ENCODE measurements around the gene LEPR.

The LEPR gene

DNA sequence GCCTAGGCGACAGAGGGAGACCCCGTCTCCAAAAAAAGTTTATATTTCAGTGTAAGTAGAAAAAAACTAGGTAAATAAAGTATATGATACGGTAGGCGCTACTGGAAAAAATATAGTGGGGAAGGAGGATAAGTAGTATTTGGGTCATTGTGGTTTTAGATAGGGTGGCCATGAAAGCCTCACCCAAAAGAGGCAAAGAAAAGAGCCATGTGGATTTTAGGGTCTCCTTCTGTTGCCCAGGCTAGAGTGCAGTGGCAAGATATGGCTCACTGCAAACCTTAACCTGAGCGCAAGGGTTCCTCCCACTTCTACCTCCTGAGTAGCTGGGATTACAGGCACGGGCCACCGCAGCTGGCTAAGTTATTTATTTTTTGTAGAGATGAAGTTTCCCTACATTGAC is 17.1 kb downstream of the LEPR start:
- no peak overlapping the region for H3K4me2 ChIP-seq (ENCODE audit: low read depth, low read length, poor library complexity, severe bottlenecking)
- no peaks in the 10 kb centered on the region for H3K27me3 ChIP-seq (ENCODE audit: low read length)
- H3K79me2 ChIP-seq (ENCODE audit: insufficient read depth, low read length), result no peaks in the 10 kb centered on the region
- H4K20me1 ChIP-seq (ENCODE audit: low read depth, low read length), result no peaks in the 10 kb centered on the region
- TF ChIP-seq EZH2phosphoT487 (conservative IDR thresholded peaks at IDR 0.05; ENCODE audit: low read length) (no peak), CTCF (IDR thresholded peaks at IDR 0.05; ENCODE audit: insufficient read depth, low read length, poor library complexity, severe bottlenecking) (no peak)
- H2AFZ ChIP-seq (ENCODE audit: low read depth, low read length, severe bottlenecking), result no peak overlapping the region
- H3K36me3 ChIP-seq (ENCODE audit: low read length), result no peaks in the 10 kb centered on the region
- H3K9me3 ChIP-seq (ENCODE audit: insufficient read depth, low read length), result no peaks in the 10 kb centered on the region
- H3K27ac ChIP-seq (ENCODE audit: low read depth, low read length), result no peak overlapping the region
- H3K9ac ChIP-seq (ENCODE audit: low read length), result no peak overlapping the region
- H3F3A ChIP-seq (ENCODE audit: insufficient read depth), result no peaks in the 10 kb centered on the region
- H3K9me2 ChIP-seq (replicated peaks; ENCODE audit: insufficient read depth, low read length), result no peaks in the 10 kb centered on the region
- H3K4me3 ChIP-seq (ENCODE audit: insufficient read depth, low read length, poor library complexity, severe bottlenecking), result no peak overlapping the region

DNA sequence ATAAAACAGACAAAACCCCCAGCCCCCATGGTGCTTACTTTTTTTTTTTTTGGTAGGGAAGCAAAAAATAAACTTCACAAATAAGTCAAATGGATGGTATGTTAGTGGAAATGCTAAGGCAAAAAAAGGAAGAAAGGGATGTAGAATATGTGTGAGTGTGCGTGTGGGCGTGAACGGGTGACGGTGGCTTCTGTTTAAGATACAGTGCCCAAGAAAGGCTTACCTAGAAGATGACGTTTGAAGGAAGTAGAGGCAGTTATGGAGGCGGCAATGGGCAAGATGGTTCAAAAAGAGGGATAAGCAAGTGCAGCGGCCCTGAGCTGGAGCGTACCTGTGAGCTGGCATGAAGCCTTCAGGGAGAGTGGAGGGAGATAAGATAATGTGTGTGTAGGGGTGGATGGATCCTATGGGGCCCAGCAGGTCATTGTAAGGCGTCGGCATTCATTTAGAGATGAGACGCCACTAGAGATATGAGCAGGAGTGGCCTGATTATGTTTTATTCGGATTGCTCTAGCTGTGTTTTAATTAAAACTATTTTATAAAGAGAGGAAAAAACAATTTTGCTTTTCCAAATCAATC is 19.9 kb downstream of the LEPR start:
- Histone ChIP-seq H3K27ac (ENCODE audit: low read depth, low read length) (no peak overlapping the region), H3K4me3 (ENCODE audit: insufficient read depth, low read length, poor library complexity, severe bottlenecking) (no peak overlapping the region), H3K36me3 (ENCODE audit: low read length) (no peaks in the 10 kb centered on the region), H3K9me2 (replicated peaks; ENCODE audit: insufficient read depth, low read length) (no peaks in the 10 kb centered on the region), H3K79me2 (ENCODE audit: insufficient read depth, low read length) (no peaks in the 10 kb centered on the region), H3F3A (ENCODE audit: insufficient read depth) (no peaks in the 10 kb centered on the region), H4K20me1 (ENCODE audit: low read depth, low read length) (no peaks in the 10 kb centered on the region), H2AFZ (ENCODE audit: low read depth, low read length, severe bottlenecking) (no peak overlapping the region), H3K4me2 (ENCODE audit: low read depth, low read length, poor library complexity, severe bottlenecking) (no peak overlapping the region), H3K9ac (ENCODE audit: low read length) (no peak overlapping the region), H3K9me3 (ENCODE audit: insufficient read depth, low read length) (no peaks in the 10 kb centered on the region), H3K27me3 (ENCODE audit: low read length) (no peaks in the 10 kb centered on the region)
- no peak for TF ChIP-seq EZH2phosphoT487 (conservative IDR thresholded peaks at IDR 0.05; ENCODE audit: low read length)
- no peak for TF ChIP-seq CTCF (IDR thresholded peaks at IDR 0.05; ENCODE audit: insufficient read depth, low read length, poor library complexity, severe bottlenecking)

GRCh38 chr1:65440915-65441314 is 20.4 kb downstream of the LEPR start:
- Histone ChIP-seq H3K9me2 (replicated peaks; ENCODE audit: insufficient read depth, low read length) (no peaks in the 10 kb centered on the region), H3K27ac (ENCODE audit: low read depth, low read length) (no peak overlapping the region), H3K4me2 (ENCODE audit: low read depth, low read length, poor library complexity, severe bottlenecking) (no peak overlapping the region), H3K79me2 (ENCODE audit: insufficient read depth, low read length) (no peaks in the 10 kb centered on the region), H3K9me3 (ENCODE audit: insufficient read depth, low read length) (no peaks in the 10 kb centered on the region), H2AFZ (ENCODE audit: low read depth, low read length, severe bottlenecking) (no peak overlapping the region), H3F3A (ENCODE audit: insufficient read depth) (no peaks in the 10 kb centered on the region), H3K9ac (ENCODE audit: low read length) (no peak overlapping the region), H3K36me3 (ENCODE audit: low read length) (no peaks in the 10 kb centered on the region), H4K20me1 (ENCODE audit: low read depth, low read length) (no peaks in the 10 kb centered on the region), H3K27me3 (ENCODE audit: low read length) (no peaks in the 10 kb centered on the region), H3K4me3 (ENCODE audit: insufficient read depth, low read length, poor library complexity, severe bottlenecking) (no peak overlapping the region)
- TF ChIP-seq EZH2phosphoT487 (conservative IDR thresholded peaks at IDR 0.05; ENCODE audit: low read length) (no peak), CTCF (IDR thresholded peaks at IDR 0.05; ENCODE audit: insufficient read depth, low read length, poor library complexity, severe bottlenecking) (no peak)
